GM10248 (cell line): ENCODE results near the gene ANGPTL2.

Source experiments
- CTCF ChIA-PET: fragments of 300-600 bp; sonication (Branson Sonifier 250); formaldehyde crosslinking; extraction: SDS; loops from one replicate; lab custom pipeline; 2021; ENCODE audit warnings: antibody characterized with exemption; lab: Yijun Ruan, JAX
- POLR2A ChIA-PET: fragments of 350-650 bp; sonication (Branson Sonifier 250); formaldehyde crosslinking; extraction: SDS; loops from one replicate; lab custom pipeline; 2020; ENCODE audit warnings: antibody characterized with exemption; lab: Yijun Ruan, JAX
- DNase-seq: peaks from one replicate; pipeline ENCODE4 v3.0.0; 2012; ENCODE audit errors: extremely low spot score
- TF ChIP-seq, protein P1 (sequence below): IDR thresholded peaks from 2 replicates; pipeline ENCODE4 v1.5.1; 2012; ENCODE audit warnings: mild to moderate bottlenecking, low read depth; ENCODE audit errors: extremely low read depth, missing control alignments, control extremely low read depth

The ANGPTL2 gene

GRCh38 chr9:127085186-127085585 is 37.2 kb downstream of the ANGPTL2 start:
- ChIA-PET CTCF (no interaction called here), POLR2A (no interaction called here)
- TF ChIP-seq, protein P1, sequence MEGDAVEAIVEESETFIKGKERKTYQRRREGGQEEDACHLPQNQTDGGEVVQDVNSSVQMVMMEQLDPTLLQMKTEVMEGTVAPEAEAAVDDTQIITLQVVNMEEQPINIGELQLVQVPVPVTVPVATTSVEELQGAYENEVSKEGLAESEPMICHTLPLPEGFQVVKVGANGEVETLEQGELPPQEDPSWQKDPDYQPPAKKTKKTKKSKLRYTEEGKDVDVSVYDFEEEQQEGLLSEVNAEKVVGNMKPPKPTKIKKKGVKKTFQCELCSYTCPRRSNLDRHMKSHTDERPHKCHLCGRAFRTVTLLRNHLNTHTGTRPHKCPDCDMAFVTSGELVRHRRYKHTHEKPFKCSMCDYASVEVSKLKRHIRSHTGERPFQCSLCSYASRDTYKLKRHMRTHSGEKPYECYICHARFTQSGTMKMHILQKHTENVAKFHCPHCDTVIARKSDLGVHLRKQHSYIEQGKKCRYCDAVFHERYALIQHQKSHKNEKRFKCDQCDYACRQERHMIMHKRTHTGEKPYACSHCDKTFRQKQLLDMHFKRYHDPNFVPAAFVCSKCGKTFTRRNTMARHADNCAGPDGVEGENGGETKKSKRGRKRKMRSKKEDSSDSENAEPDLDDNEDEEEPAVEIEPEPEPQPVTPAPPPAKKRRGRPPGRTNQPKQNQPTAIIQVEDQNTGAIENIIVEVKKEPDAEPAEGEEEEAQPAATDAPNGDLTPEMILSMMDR, result no peak
- DNase-seq, result no peak

- DNase-seq, result no peak
- POLR2A ChIA-PET, result no interaction called here
- TF ChIP-seq, protein P1, result no peak
- CTCF ChIA-PET, result interaction anchor here (0.8 kb wide), 1 partner anchor 18 kb away, joined by 3 read pairs; no protein-coding TSS in a partner anchor
Observed at GRCh38 chr9:127084076-127085039, 38.1 kb downstream of the ANGPTL2 start.

- ChIA-PET CTCF (interaction anchor here (0.8 kb wide), 1 partner anchor 17 kb away, joined by 3 read pairs; no protein-coding TSS in a partner anchor), POLR2A (no interaction called here)
- no peak for DNase-seq
- TF ChIP-seq, protein P1, result no peak
Observed at GRCh38 chr9:127083138-127083980, 39.1 kb downstream of the ANGPTL2 start.

- POLR2A ChIA-PET, result no interaction called here
- no peak for DNase-seq
- TF ChIP-seq, protein P1, result no peak
- CTCF ChIA-PET, result no interaction called here
Observed at GRCh38 chr9:127081250-127082185, 40.9 kb downstream of the ANGPTL2 start.

DNA sequence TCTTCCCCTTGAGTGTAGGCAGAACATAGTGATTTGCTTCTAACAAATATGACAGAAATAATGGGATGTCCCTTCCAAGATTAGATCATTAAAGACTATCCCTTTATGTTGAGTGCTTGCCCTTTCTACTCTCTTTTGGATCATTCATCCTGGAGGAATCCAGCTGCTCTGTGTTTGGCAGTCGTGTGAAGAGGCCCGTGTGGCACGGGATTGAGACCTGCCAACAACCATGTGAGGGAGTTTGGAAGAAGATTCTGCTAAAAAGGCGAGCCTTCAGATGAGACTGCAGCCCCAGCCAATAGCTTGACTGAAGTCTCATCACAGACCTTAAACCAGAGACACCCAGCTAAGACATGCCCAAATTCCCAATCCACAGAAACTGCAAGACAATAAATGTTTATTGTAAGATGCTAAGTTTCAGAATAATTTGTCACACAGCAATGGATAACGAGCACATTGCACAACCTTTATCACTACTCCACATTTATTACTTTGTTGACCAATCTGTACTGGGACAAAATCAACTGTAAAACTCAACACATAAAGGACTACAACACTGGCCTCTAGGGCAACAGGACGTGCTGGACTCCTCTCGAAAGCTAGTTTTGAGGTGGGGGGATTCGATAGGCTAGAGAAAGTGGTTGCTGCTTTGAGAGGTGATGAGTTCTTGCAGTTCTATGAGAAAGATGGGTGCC is 42.8 kb downstream of the ANGPTL2 start:
- no peak for DNase-seq
- POLR2A ChIA-PET, result no interaction called here
- TF ChIP-seq, protein P1, result no peak
- CTCF ChIA-PET, result interaction anchor here (0.8 to 1.0 kb wide), 2 partner anchors 10 to 20 kb away, joined by 3 read pairs; no protein-coding TSS in a partner anchor
